Measurements from ENCODE around the gene ATF1.

ATF1 gene

DNA sequence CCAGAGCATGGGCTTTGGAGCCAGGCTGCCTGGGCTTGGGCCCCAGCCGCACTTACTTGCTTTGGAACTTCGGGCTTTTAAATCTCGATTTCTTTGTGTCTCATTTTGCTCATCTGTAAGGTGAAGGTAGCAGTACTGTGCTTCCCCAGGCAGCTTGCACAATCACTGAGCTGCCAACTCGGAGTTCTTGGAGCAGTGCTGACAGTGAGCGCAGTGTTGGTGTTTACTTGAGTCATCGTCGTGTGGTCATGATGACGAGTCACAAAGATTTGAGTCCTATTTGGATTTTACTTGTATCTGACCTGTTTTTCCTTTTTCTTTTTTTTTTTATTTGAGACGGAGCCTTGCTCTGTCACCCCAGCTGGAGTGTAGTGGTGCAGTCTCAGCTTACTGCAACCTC is 31.3 kb upstream of the ATF1 start:
- peaks cover 8% of the 10 kb centered on the region for H3K4me1 ChIP-seq (ENCODE audit: control insufficient read depth, insufficient read depth, low read length, poor library complexity, severe bottlenecking)
- no peak overlapping the region for H3K27ac ChIP-seq (ENCODE audit: low read depth, low read length, severe bottlenecking)
- WGBS, 2 experiments (ENCODE audit: insufficient coverage in 2 of 2) = 81 to 94% methylated on average over 4 to 5 of the region's 9 CpGs
- peaks cover 83% of the 10 kb centered on the region for H3K36me3 ChIP-seq (ENCODE audit: control insufficient read depth, insufficient read depth, low read length)
- H3K4me3 ChIP-seq (ENCODE audit: extremely low read depth, insufficient read depth, low read length, poor library complexity, severe bottlenecking) = no peak overlapping the region
- no peaks in the 10 kb centered on the region for H3K9me3 ChIP-seq (ENCODE audit: control insufficient read depth, low read length)

DNA sequence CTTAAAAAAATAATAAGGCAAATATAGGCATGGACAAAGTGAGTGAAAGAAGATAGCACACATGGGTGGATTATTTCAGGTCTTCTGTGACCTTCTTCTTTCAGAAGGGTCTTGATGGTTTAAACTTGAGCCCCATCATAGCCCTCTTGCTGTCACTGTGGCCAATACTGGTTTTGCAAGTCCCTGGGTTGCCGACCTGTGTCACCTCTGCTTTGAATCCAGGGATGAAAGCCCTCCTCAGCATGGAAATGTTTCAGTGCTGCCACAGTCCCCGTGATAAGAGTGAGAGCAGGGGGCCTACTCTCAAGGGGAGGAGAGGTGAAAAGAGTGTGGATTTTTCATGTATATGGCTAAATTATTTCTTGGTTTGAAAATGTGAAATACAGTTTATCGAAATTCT is 30.2 kb upstream of the ATF1 start:
- Histone ChIP-seq H3K27ac (ENCODE audit: low read depth, low read length, severe bottlenecking) (no peak overlapping the region), H3K9me3 (ENCODE audit: control insufficient read depth, low read length) (no peaks in the 10 kb centered on the region), H3K4me1 (ENCODE audit: control insufficient read depth, insufficient read depth, low read length, poor library complexity, severe bottlenecking) (peaks cover 8% of the 10 kb centered on the region), H3K36me3 (ENCODE audit: control insufficient read depth, insufficient read depth, low read length) (peaks cover 83% of the 10 kb centered on the region), H3K4me3 (ENCODE audit: extremely low read depth, insufficient read depth, low read length, poor library complexity, severe bottlenecking) (no peak overlapping the region)
- WGBS, 2 experiments (ENCODE audit: insufficient coverage in 2 of 2) = 78 to 86% methylated on average over 2 to 3 of the region's 3 CpGs

DNA sequence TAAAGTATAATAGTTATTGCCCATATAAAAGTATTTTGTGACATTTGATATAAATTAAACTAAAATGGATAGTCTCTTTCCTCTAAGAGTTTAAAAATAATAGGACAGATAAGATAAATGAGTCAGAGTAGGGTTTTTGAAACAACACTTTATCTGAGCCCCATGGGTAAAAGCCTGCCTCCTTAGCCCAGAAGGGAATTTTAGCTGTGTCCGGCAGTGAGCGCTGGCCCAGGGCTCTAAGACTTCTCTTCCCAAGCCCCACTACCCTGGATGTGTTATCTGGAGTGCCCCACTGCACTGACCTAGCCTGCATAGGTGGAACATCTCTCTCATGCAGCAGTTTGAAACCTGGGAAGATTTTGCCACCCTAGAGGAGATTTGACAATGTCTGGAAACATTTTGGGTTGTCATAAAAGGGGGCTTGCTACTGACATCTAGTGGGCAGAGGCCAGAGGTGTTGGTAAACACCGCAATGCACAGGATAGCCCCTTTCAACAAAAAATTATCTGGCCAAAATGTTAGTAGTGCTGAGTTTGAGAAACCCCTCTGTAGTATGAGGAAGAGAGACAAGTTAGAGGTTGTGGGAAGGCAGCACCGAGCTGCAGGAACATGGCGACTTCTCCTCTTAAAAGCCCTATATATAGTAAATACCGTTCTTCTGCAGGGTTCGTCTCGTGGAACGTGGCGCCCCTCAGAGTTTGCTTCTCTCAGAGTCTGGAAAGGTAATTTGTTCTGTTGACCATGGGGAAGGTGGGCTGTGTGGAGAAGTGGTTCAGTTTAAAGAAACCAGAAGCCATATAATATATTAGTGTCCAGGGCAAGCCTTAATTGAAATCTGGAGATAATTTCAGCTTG is 29.3 kb upstream of the ATF1 start:
- peaks cover 83% of the 10 kb centered on the region for H3K36me3 ChIP-seq (ENCODE audit: control insufficient read depth, insufficient read depth, low read length)
- no peaks in the 10 kb centered on the region for H3K9me3 ChIP-seq (ENCODE audit: control insufficient read depth, low read length)
- WGBS, 2 experiments (ENCODE audit: insufficient coverage in 2 of 2) = 87% methylated on average over 3 of the region's 10 CpGs; no CpG with 5 or more reads in 1 of the 2 experiments
- H3K4me3 ChIP-seq (ENCODE audit: extremely low read depth, insufficient read depth, low read length, poor library complexity, severe bottlenecking) = no peak overlapping the region
- no peak overlapping the region for H3K27ac ChIP-seq (ENCODE audit: low read depth, low read length, severe bottlenecking)
- H3K4me1 ChIP-seq (ENCODE audit: control insufficient read depth, insufficient read depth, low read length, poor library complexity, severe bottlenecking) = peaks cover 8% of the 10 kb centered on the region

DNA sequence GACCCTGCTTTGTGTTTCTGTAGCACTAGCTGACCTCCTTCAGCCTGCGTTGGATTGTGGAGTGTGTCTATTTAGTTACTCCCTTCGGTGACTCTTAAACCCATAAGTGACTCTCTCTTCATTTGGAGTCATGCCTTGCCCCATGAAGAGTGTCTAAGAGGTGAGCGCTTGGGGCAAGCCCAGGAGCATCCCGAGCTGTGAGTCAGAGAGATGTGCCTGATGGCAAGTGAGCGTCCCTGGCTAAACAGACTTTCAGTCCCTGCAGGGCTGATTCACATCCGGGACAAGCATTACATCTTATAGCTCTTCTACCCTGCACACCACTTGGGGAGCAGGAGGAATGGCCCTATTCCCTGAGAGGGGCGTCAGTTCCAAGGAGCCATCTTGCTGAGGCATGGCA is 24.3 kb upstream of the ATF1 start:
- H3K4me1 ChIP-seq (ENCODE audit: control insufficient read depth, insufficient read depth, low read length, poor library complexity, severe bottlenecking) = no peaks in the 10 kb centered on the region
- peaks cover 94% of the 10 kb centered on the region for H3K36me3 ChIP-seq (ENCODE audit: control insufficient read depth, insufficient read depth, low read length)
- 98 to 100% methylated on average over 4 to 7 of the region's 7 CpGs for WGBS, 2 experiments (ENCODE audit: insufficient coverage in 2 of 2)
- no peaks in the 10 kb centered on the region for H3K9me3 ChIP-seq (ENCODE audit: control insufficient read depth, low read length)
- H3K4me3 ChIP-seq (ENCODE audit: extremely low read depth, insufficient read depth, low read length, poor library complexity, severe bottlenecking) = no peak overlapping the region
- no peak overlapping the region for H3K27ac ChIP-seq (ENCODE audit: low read depth, low read length, severe bottlenecking)

DNA sequence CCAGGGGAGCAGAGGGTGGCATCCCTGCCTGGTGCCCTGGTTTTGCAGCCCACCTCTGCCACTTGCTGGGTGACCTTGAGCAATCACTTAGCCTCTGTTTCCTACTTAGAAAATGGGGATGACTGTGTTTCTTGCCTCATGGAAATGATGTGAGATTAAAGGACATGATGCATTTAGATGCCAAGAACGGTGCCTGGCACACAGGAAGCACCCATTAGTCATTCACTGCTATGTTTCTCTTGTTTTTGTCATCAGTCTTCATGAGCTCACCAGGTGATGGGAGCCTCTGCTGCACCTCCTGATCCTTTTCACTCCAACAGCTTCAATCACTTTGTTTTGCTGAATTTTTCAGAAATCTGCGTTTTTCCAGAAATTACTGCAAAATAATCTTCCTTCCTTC is 23.6 kb upstream of the ATF1 start:
- Histone ChIP-seq H3K4me1 (ENCODE audit: control insufficient read depth, insufficient read depth, low read length, poor library complexity, severe bottlenecking) (no peaks in the 10 kb centered on the region), H3K9me3 (ENCODE audit: control insufficient read depth, low read length) (no peaks in the 10 kb centered on the region), H3K36me3 (ENCODE audit: control insufficient read depth, insufficient read depth, low read length) (peaks cover 93% of the 10 kb centered on the region), H3K4me3 (ENCODE audit: extremely low read depth, insufficient read depth, low read length, poor library complexity, severe bottlenecking) (no peak overlapping the region), H3K27ac (ENCODE audit: low read depth, low read length, severe bottlenecking) (no peak overlapping the region)
- 100% methylated on average over 1 to 2 of the region's 2 CpGs for WGBS, 2 experiments (ENCODE audit: insufficient coverage in 2 of 2)

DNA sequence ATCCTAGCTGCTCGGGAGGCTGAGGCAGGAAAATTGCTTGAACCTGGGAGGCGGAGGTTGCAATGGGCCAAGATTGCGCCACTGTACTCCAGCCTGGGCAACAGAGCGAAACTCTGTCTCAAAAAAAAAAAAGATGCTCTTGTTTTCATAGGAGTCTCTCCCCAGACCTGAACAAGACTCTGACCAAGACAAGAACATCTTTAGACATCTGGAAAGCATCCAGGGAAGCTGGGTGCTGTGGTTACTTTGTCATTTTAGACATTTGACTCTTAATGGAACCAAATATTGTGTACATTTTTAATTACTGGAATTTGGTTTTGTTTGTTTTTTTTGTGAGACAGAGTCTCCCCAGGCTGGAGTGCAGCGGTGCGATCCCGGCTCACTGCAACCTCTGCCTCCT is 21.1 kb upstream of the ATF1 start:
- peaks cover 4% of the 10 kb centered on the region for H3K4me1 ChIP-seq (ENCODE audit: control insufficient read depth, insufficient read depth, low read length, poor library complexity, severe bottlenecking)
- H3K4me3 ChIP-seq (ENCODE audit: extremely low read depth, insufficient read depth, low read length, poor library complexity, severe bottlenecking) = no peak overlapping the region
- no peak overlapping the region for H3K27ac ChIP-seq (ENCODE audit: low read depth, low read length, severe bottlenecking)
- H3K36me3 ChIP-seq (ENCODE audit: control insufficient read depth, insufficient read depth, low read length) = peaks cover 90% of the 10 kb centered on the region
- WGBS, 2 experiments (ENCODE audit: insufficient coverage in 2 of 2) = 96 to 100% methylated on average over 5 to 6 of the region's 7 CpGs
- H3K9me3 ChIP-seq (ENCODE audit: control insufficient read depth, low read length) = no peaks in the 10 kb centered on the region

DNA sequence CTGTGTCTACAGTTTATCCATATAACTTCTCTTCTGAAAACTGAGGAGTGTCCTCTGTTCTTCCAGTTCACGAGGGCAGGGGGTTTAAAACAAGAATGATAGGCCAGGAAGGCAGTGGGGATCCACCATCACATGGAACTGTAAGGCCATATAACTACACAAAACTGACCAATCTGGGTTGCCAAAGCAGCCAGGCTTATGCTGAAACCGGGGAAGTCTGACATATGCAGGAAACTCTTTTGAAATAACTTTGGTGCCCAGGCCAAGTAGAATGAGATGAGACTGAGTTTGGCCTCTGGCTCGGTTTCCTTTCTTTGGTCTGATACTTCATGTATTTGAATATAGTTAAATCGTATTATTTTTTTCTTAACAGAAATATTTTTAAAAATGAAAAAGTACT is 18.0 kb upstream of the ATF1 start:
- H3K27ac ChIP-seq (ENCODE audit: low read depth, low read length, severe bottlenecking) = no peak overlapping the region
- peaks cover 7% of the 10 kb centered on the region for H3K4me1 ChIP-seq (ENCODE audit: control insufficient read depth, insufficient read depth, low read length, poor library complexity, severe bottlenecking)
- WGBS, 2 experiments (ENCODE audit: insufficient coverage in 2 of 2) = 92% methylated on average over 1 of the region's 4 CpGs; no CpG with 5 or more reads in 1 of the 2 experiments
- H3K4me3 ChIP-seq (ENCODE audit: extremely low read depth, insufficient read depth, low read length, poor library complexity, severe bottlenecking) = no peak overlapping the region
- H3K36me3 ChIP-seq (ENCODE audit: control insufficient read depth, insufficient read depth, low read length) = peaks cover 84% of the 10 kb centered on the region
- H3K9me3 ChIP-seq (ENCODE audit: control insufficient read depth, low read length) = no peaks in the 10 kb centered on the region

DNA sequence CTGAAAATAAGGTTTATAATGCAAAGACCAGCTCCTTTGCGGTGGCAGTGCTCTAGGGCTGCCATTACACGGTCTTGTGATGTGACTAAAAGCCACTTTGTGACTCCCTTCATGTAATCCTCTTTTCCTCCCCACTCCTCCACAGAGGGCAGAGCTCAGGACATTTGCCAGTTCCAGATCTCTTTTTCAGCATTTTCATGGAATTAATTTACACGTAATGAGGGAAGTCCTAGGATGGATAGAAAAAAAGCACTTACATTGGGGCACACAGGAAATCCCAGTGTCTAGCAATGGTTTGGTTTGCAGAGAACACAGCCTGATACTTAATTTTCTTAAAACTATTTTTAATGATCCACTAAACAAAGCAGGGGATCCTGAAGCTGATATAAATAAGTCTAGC is 17.5 kb upstream of the ATF1 start:
- no peak overlapping the region for H3K4me3 ChIP-seq (ENCODE audit: extremely low read depth, insufficient read depth, low read length, poor library complexity, severe bottlenecking)
- peaks cover 82% of the 10 kb centered on the region for H3K36me3 ChIP-seq (ENCODE audit: control insufficient read depth, insufficient read depth, low read length)
- H3K27ac ChIP-seq (ENCODE audit: low read depth, low read length, severe bottlenecking) = no peak overlapping the region
- WGBS, 2 experiments (ENCODE audit: insufficient coverage in 2 of 2) = 90% methylated on average over 3 of the region's 3 CpGs; no CpG with 5 or more reads in 1 of the 2 experiments
- H3K9me3 ChIP-seq (ENCODE audit: control insufficient read depth, low read length) = no peaks in the 10 kb centered on the region
- peaks cover 7% of the 10 kb centered on the region for H3K4me1 ChIP-seq (ENCODE audit: control insufficient read depth, insufficient read depth, low read length, poor library complexity, severe bottlenecking)

DNA sequence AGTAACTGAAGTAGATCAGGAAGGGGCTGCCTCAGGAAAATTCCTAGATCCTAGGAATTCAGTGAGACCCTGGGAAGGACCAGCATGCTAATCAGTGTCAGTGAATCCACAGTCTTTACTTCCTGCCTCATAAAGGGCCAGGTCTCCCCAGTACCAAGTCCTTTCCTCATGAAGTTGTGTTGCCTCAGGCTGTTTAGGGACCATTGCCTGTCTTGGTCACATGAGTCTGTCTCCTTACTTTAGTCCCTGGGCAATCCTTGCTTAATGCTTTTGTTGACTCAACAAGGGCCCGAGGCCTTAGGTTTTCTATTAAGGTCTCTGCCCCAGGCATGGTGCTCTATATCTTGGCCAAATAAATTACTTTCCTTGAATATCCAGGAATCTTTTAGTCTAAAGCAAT is 16.1 kb upstream of the ATF1 start:
- H3K36me3 ChIP-seq (ENCODE audit: control insufficient read depth, insufficient read depth, low read length) = peaks cover 69% of the 10 kb centered on the region
- H3K27ac ChIP-seq (ENCODE audit: low read depth, low read length, severe bottlenecking) = no peak overlapping the region
- H3K9me3 ChIP-seq (ENCODE audit: control insufficient read depth, low read length) = no peaks in the 10 kb centered on the region
- H3K4me1 ChIP-seq (ENCODE audit: control insufficient read depth, insufficient read depth, low read length, poor library complexity, severe bottlenecking) = peaks cover 7% of the 10 kb centered on the region
- WGBS, 2 experiments (ENCODE audit: insufficient coverage in 2 of 2) = 100% methylated on average over 1 of the region's 1 CpG; no CpG with 5 or more reads in 1 of the 2 experiments
- no peak overlapping the region for H3K4me3 ChIP-seq (ENCODE audit: extremely low read depth, insufficient read depth, low read length, poor library complexity, severe bottlenecking)

DNA sequence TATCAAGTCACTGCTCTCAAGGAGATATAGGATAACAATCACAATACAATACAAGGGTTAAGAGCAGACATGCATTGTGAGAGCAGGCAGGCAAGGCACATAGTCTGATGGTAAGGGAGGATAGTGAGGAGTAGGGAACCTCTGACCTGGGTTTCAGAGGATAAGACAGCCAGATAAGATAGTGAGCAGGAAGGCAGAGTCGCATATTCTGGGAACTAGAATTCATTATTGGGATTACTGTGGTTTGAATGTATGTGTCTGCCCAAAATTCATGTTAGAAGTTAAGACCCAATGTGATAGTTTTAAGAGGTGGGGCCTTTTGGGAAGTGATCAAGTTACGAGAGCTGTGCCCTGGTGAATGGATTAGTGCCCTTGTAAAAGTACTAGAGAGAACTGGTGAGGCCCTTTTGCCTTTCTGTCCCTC is 14.4 kb upstream of the ATF1 start:
- Histone ChIP-seq H3K4me1 (ENCODE audit: control insufficient read depth, insufficient read depth, low read length, poor library complexity, severe bottlenecking) (peaks cover 7% of the 10 kb centered on the region), H3K36me3 (ENCODE audit: control insufficient read depth, insufficient read depth, low read length) (peaks cover 56% of the 10 kb centered on the region), H3K4me3 (ENCODE audit: extremely low read depth, insufficient read depth, low read length, poor library complexity, severe bottlenecking) (no peak overlapping the region), H3K27ac (ENCODE audit: low read depth, low read length, severe bottlenecking) (peak overlapping the region; percentile 53), H3K9me3 (ENCODE audit: control insufficient read depth, low read length) (no peaks in the 10 kb centered on the region)
- 89 to 100% methylated on average over 1 to 2 of the region's 2 CpGs for WGBS, 2 experiments (ENCODE audit: insufficient coverage in 2 of 2)

DNA sequence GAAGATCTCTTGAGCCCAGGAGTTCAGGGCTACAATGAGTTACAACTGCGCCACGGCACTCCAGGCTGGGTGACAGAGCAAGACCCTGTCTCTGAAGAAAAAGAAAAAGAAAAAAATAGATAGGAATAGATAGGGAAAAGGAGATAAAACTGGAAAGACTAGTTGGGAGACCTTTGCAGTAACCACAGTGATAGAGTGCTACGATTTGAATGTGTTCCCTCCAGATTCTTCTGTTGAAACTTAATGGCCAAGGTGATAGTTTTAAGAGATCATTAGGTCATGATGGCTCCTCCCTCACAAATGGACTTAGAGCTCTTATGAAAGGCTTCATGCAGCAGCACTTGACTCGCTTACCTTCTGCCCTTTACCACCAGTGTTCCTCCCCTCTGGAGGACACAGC is 13.5 kb upstream of the ATF1 start:
- 95% methylated on average over 4 of the region's 4 CpGs for WGBS, 2 experiments (ENCODE audit: insufficient coverage in 2 of 2)
- H3K27ac ChIP-seq (ENCODE audit: low read depth, low read length, severe bottlenecking) = no peak overlapping the region

More for the DNA sequence above, 13.5 kb upstream of the ATF1 start:
- H3K9me3 ChIP-seq (ENCODE audit: control insufficient read depth, low read length) = no peaks in the 10 kb centered on the region
- peaks cover 48% of the 10 kb centered on the region for H3K36me3 ChIP-seq (ENCODE audit: control insufficient read depth, insufficient read depth, low read length)
- peaks cover 7% of the 10 kb centered on the region for H3K4me1 ChIP-seq (ENCODE audit: control insufficient read depth, insufficient read depth, low read length, poor library complexity, severe bottlenecking)
- H3K4me3 ChIP-seq (ENCODE audit: extremely low read depth, insufficient read depth, low read length, poor library complexity, severe bottlenecking) = no peak overlapping the region

Data from mesodermal cell (in vitro differentiated cells).